ENCODE results near the gene GABBR2. TPM values are rescaled to one million over a fixed set of nuclear protein-coding genes. Genes with fewer than 3 reads are reported as not detected.

Gene GABBR2
- total RNA-seq, 1 donor from 2014 or later: 0.75 TPM

GRCh38 chr9:98323051-98323830, 385.5 kb downstream of the GABBR2 start:
- H3K4me3 ChIP-seq (ENCODE audit: low read depth, low read length): no peak overlapping the region
- TF ChIP-seq CTCF (conservative IDR thresholded peaks at IDR 0.05; ENCODE audit: low read depth, low read length): no peak
- DNase-seq (ENCODE audit: low read depth): no peak

GRCh38 chr9:98321269-98321668, 387.5 kb downstream of the GABBR2 start:
- no peak for DNase-seq (ENCODE audit: low read depth)
- TF ChIP-seq CTCF (conservative IDR thresholded peaks at IDR 0.05; ENCODE audit: low read depth, low read length): no peak

GRCh38 chr9:98318834-98319478, 389.8 kb downstream of the GABBR2 start:
- no peak for DNase-seq (ENCODE audit: low read depth)
- H3K4me3 ChIP-seq (ENCODE audit: low read depth, low read length): no peak overlapping the region
- no peak for TF ChIP-seq CTCF (conservative IDR thresholded peaks at IDR 0.05; ENCODE audit: low read depth, low read length)

More at GRCh38 chr9:98321269-98321668, 387.5 kb downstream of the GABBR2 start:
- H3K4me3 ChIP-seq (ENCODE audit: low read depth, low read length): no peak overlapping the region

GRCh38 chr9:98318041-98318790, 390.5 kb downstream of the GABBR2 start:
- DNase-seq (ENCODE audit: low read depth): no peak
- TF ChIP-seq CTCF (conservative IDR thresholded peaks at IDR 0.05; ENCODE audit: low read depth, low read length): no peak
- no peak overlapping the region for H3K4me3 ChIP-seq (ENCODE audit: low read depth, low read length)

GRCh38 chr9:98317134-98317857, 391.4 kb downstream of the GABBR2 start:
- no peak overlapping the region for H3K4me3 ChIP-seq (ENCODE audit: low read depth, low read length)
- DNase-seq (ENCODE audit: low read depth): no peak
- TF ChIP-seq CTCF (conservative IDR thresholded peaks at IDR 0.05; ENCODE audit: low read depth, low read length): no peak

- no peak for DNase-seq (ENCODE audit: low read depth)
- no peak overlapping the region for H3K4me3 ChIP-seq (ENCODE audit: low read depth, low read length)
- TF ChIP-seq CTCF (conservative IDR thresholded peaks at IDR 0.05; ENCODE audit: low read depth, low read length): no peak
These were observed 392.1 kb downstream of the GABBR2 start for GRCh38 chr9:98316445-98317133.
